BLaER1 treated with 17β-estradiol and CSF1 and Interleukin-3, amounts not matched to agents 10 nM and 100 nM (cell line): ENCODE data around the gene PTPN2.
A peak's percentile ranks its signal among the peaks of the same experiment; 100 is the strongest.

Experiments used
- H3K27ac ChIP-seq, 11 experiments: shearing (Covaris generic); formaldehyde crosslinking; 2 replicates each; pipeline ENCODE4 v1.8.1; 2022
- H3K27me3 ChIP-seq, 11 experiments: shearing (Covaris generic); formaldehyde crosslinking; 2 replicates each; pipeline ENCODE4 v1.8.1; 2022
- H3K36me3 ChIP-seq, 11 experiments: shearing (Covaris generic); formaldehyde crosslinking; 2 replicates each; pipeline ENCODE4 v1.8.1; 2022
- H3K4me1 ChIP-seq, 10 experiments: shearing (Covaris generic); formaldehyde crosslinking; 2 replicates each; pipeline ENCODE4 v1.8.1; 2022
- H3K4me2 ChIP-seq, 11 experiments: shearing (Covaris generic); formaldehyde crosslinking; 2 replicates each; pipeline ENCODE4 v1.8.1; 2022
- H3K4me3 ChIP-seq, 10 experiments: shearing (Covaris generic); formaldehyde crosslinking; 2 replicates each; pipeline ENCODE4 v1.8.1; 2022
- H3K9ac ChIP-seq, 11 experiments: shearing (Covaris generic); formaldehyde crosslinking; 2 replicates each; pipeline ENCODE4 v1.8.1; 2022
- H3K9me3 ChIP-seq, 11 experiments: shearing (Covaris generic); formaldehyde crosslinking; replicated peaks in 1 of 11; 2 replicates each; pipeline ENCODE4 v1.8.1; 2022
- H4K20me1 ChIP-seq, 11 experiments: shearing (Covaris generic); formaldehyde crosslinking; 2 replicates each; pipeline ENCODE4 v1.8.1; 2022
- Cebpa-rat ChIP-seq, 11 experiments: shearing (Covaris generic); IDR thresholded peaks; 2 replicates each; pipeline ENCODE4 v1.8.1; 2022

The PTPN2 gene

GRCh38 chr18:12774982-12775381 is 109.1 kb downstream of the PTPN2 start:
- Histone ChIP-seq H3K4me1 (peaks cover 0 to 12% (median 2%) of the 10 kb centered on the region in 10 experiments; a peak in 9 of 20 replicates), H3K27me3 (peaks cover 0 to 7% (median 0%) of the 10 kb centered on the region in 11 experiments; a peak in 4 of 22 replicates), H3K9ac (no peak overlapping the region), H3K9me3 (peaks cover 10 to 33% (median 21%) of the 10 kb centered on the region in 11 experiments), H3K4me3 (no peak overlapping the region), H3K4me2 (no peak overlapping the region), H3K36me3 (no peaks in the 10 kb centered on the region), H3K27ac (no peak overlapping the region), H4K20me1 (no peaks in the 10 kb centered on the region)
- TF ChIP-seq Cebpa-rat (IDR thresholded peaks at IDR 0.05) = no peak

- Histone ChIP-seq H3K4me1 (peaks cover 0 to 17% (median 7%) of the 10 kb centered on the region in 10 experiments; a peak in 14 of 20 replicates), H3K4me2 (no peak overlapping the region), H3K4me3 (no peak overlapping the region), H3K27me3 (peaks cover 0 to 7% (median 0%) of the 10 kb centered on the region in 11 experiments; a peak in 4 of 22 replicates), H3K27ac (no peak overlapping the region), H3K9ac (no peak overlapping the region), H4K20me1 (no peaks in the 10 kb centered on the region), H3K9me3 (peaks cover 10 to 33% (median 21%) of the 10 kb centered on the region in 11 experiments), H3K36me3 (no peaks in the 10 kb centered on the region)
- TF ChIP-seq Cebpa-rat (IDR thresholded peaks at IDR 0.05) = no peak
These were observed 110.7 kb downstream of the PTPN2 start for GRCh38 chr18:12773369-12773768.

GRCh38 chr18:12772111-12772510 is 111.9 kb downstream of the PTPN2 start:
- TF ChIP-seq Cebpa-rat (IDR thresholded peaks at IDR 0.05) = no peak
- Histone ChIP-seq H3K9ac (no peak overlapping the region), H3K4me1 (peaks cover 0 to 12% (median 7%) of the 10 kb centered on the region in 10 experiments; a peak in 12 of 20 replicates), H4K20me1 (no peaks in the 10 kb centered on the region), H3K36me3 (no peaks in the 10 kb centered on the region), H3K9me3 (peaks cover 10 to 28% (median 17%) of the 10 kb centered on the region in 11 experiments), H3K4me2 (no peak overlapping the region), H3K27ac (no peak overlapping the region), H3K27me3 (no peaks in the 10 kb centered on the region), H3K4me3 (no peak overlapping the region)

GRCh38 chr18:12770469-12771219 is 113.4 kb downstream of the PTPN2 start:
- Histone ChIP-seq H3K27ac (no peak overlapping the region), H3K9ac (no peak overlapping the region), H3K27me3 (no peaks in the 10 kb centered on the region), H4K20me1 (no peaks in the 10 kb centered on the region), H3K4me1 (peaks cover 0 to 21% (median 9%) of the 10 kb centered on the region in 10 experiments; a peak in 15 of 20 replicates), H3K36me3 (no peaks in the 10 kb centered on the region), H3K4me3 (no peak overlapping the region), H3K9me3 (peaks cover 0 to 14% (median 2%) of the 10 kb centered on the region in 11 experiments; a peak in 14 of 22 replicates), H3K4me2 (no peak overlapping the region)
- TF ChIP-seq Cebpa-rat (IDR thresholded peaks at IDR 0.05) = no peak

- no peaks in the 10 kb centered on the region for H4K20me1 ChIP-seq
- 0 out of 22 replicates have a peak, but pooled peaks cover 0 to 6% (median 0%) of the 10 kb centered on the region in 11 experiments for H3K9me3 ChIP-seq
- no peak for TF ChIP-seq Cebpa-rat (IDR thresholded peaks at IDR 0.05)
- H3K27ac ChIP-seq = no peak overlapping the region
- no peak overlapping the region for H3K9ac ChIP-seq
- peaks cover 0 to 29% (median 16%) of the 10 kb centered on the region in 10 experiments; a peak in 15 of 20 replicates for H3K4me1 ChIP-seq
- H3K4me2 ChIP-seq = no peak overlapping the region
- H3K36me3 ChIP-seq = no peaks in the 10 kb centered on the region
- H3K27me3 ChIP-seq = no peaks in the 10 kb centered on the region
- no peak overlapping the region for H3K4me3 ChIP-seq
These were observed 114.2 kb downstream of the PTPN2 start for GRCh38 chr18:12769644-12770440.

GRCh38 chr18:12769136-12769535 is 114.9 kb downstream of the PTPN2 start:
- H3K4me3 ChIP-seq = no peak overlapping the region
- TF ChIP-seq Cebpa-rat (IDR thresholded peaks at IDR 0.05) = no peak
- no peaks in the 10 kb centered on the region for H3K27me3 ChIP-seq
- H3K4me2 ChIP-seq = peak overlapping the region in 3 of 11 experiments; percentile 15 to 26 (median 25); a peak in 1 of 22 replicates
- H3K36me3 ChIP-seq = no peaks in the 10 kb centered on the region
- H3K4me1 ChIP-seq = peaks cover 0 to 35% (median 19%) of the 10 kb centered on the region in 10 experiments; a peak in 15 of 20 replicates
- peaks cover 0 to 10% (median 2%) of the 10 kb centered on the region in 11 experiments; a peak in 6 of 22 replicates for H3K9me3 ChIP-seq
- H3K9ac ChIP-seq = no peak overlapping the region
- H4K20me1 ChIP-seq = no peaks in the 10 kb centered on the region
- H3K27ac ChIP-seq = no peak overlapping the region

GRCh38 chr18:12768625-12769024 is 115.4 kb downstream of the PTPN2 start:
- Histone ChIP-seq H3K27me3 (no peaks in the 10 kb centered on the region), H3K4me1 (peaks cover 0 to 39% (median 22%) of the 10 kb centered on the region in 10 experiments; a peak in 15 of 20 replicates), H3K9ac (no peak overlapping the region), H4K20me1 (no peaks in the 10 kb centered on the region), H3K4me3 (no peak overlapping the region), H3K27ac (no peak overlapping the region), H3K36me3 (no peaks in the 10 kb centered on the region), H3K9me3 (peaks cover 0 to 14% (median 5%) of the 10 kb centered on the region in 11 experiments; a peak in 7 of 22 replicates), H3K4me2 (peak overlapping the region in 8 of 11 experiments; percentile 1 to 51 (median 23); a peak in 9 of 22 replicates)
- TF ChIP-seq Cebpa-rat (IDR thresholded peaks at IDR 0.05) = no peak

- Histone ChIP-seq H3K4me2 (no peak overlapping the region), H3K27me3 (no peaks in the 10 kb centered on the region), H4K20me1 (no peaks in the 10 kb centered on the region), H3K9me3 (peaks cover 0 to 14% (median 5%) of the 10 kb centered on the region in 11 experiments; a peak in 7 of 22 replicates), H3K4me3 (no peak overlapping the region), H3K36me3 (no peaks in the 10 kb centered on the region), H3K27ac (no peak overlapping the region), H3K4me1 (peaks cover 0 to 39% (median 22%) of the 10 kb centered on the region in 10 experiments; a peak in 15 of 20 replicates), H3K9ac (no peak overlapping the region)
- no peak for TF ChIP-seq Cebpa-rat (IDR thresholded peaks at IDR 0.05)
These were observed 116.4 kb downstream of the PTPN2 start for GRCh38 chr18:12767580-12768155.
